GM19025 (cell line): Measurements from ENCODE around the gene DVL2.
A peak's percentile ranks its signal among the peaks of the same experiment; 100 is the strongest.

Experiments
- ATAC-seq: cut with Tn5 transposase; IDR thresholded peaks from one replicate; pipeline ENCODE4 v1.9.1; 2021; ENCODE audit warnings: mild to moderate bottlenecking, low read depth, moderate library complexity; ENCODE audit not compliant: unreplicated experiment

Gene DVL2

GRCh38 chr17:7234083-7234951, at the start of gene DVL2:
Gene DVL2, minus strand, starts transcription at chr17:7234517. Its CDS starts 255 bp downstream, at chr17:7234262.
- ATAC-seq = peak; percentile 61

GRCh38 chr17:7283471-7284216, 49.3 kb upstream of the DVL2 start:
- ATAC-seq = no peak

- ATAC-seq = no peak
These were observed 48.5 kb upstream of the DVL2 start for GRCh38 chr17:7282752-7283321.

- no peak for ATAC-seq
These were observed 47.8 kb upstream of the DVL2 start for GRCh38 chr17:7281953-7282751.

GRCh38 chr17:7281074-7281952, 47.0 kb upstream of the DVL2 start, which contains the start of gene SLC2A4:
Gene SLC2A4, plus strand, starts transcription at chr17:7281718. Its CDS starts 217 bp downstream, at chr17:7281935.
- ATAC-seq = no peak

- ATAC-seq = peak; percentile 51
These were observed 46.3 kb upstream of the DVL2 start for GRCh38 chr17:7280519-7281073.

GRCh38 chr17:7279448-7279847, 45.1 kb upstream of the DVL2 start:
- no peak for ATAC-seq

GRCh38 chr17:7266784-7267183, 32.5 kb upstream of the DVL2 start:
- ATAC-seq = no peak

- ATAC-seq = no peak
These were observed 29.4 kb upstream of the DVL2 start for GRCh38 chr17:7263801-7264078.

GRCh38 chr17:7262935-7263800, 28.9 kb upstream of the DVL2 start:
- no peak for ATAC-seq

GRCh38 chr17:7262192-7262934, 28.0 kb upstream of the DVL2 start, which contains the start of gene CLDN7:
Gene CLDN7, minus strand, starts transcription at chr17:7262478. Its CDS starts 435 bp downstream, at chr17:7262043.
- ATAC-seq = no peak

GRCh38 chr17:7261379-7262191, 27.3 kb upstream of the DVL2 start:
- no peak for ATAC-seq

- no peak for ATAC-seq
These were observed 26.5 kb upstream of the DVL2 start for GRCh38 chr17:7260651-7261378.

GRCh38 chr17:7260151-7260550, 25.8 kb upstream of the DVL2 start:
- no peak for ATAC-seq

- no peak for ATAC-seq
These were observed 25.2 kb upstream of the DVL2 start for GRCh38 chr17:7259555-7259889.
